ENCODE results near the gene MOXD1. TPM values are rescaled to one million over a fixed set of nuclear protein-coding genes. Genes with fewer than 3 reads are reported as not detected.

Gene MOXD1
- total RNA-seq, 4 donors from 2014 or later = 1.2 to 4.1 (median 3.8) TPM; not detected in 1

GRCh38 chr6:132414322-132414721, 13.0 kb upstream of the MOXD1 start:
- H3K27ac ChIP-seq = no peak overlapping the region

DNA sequence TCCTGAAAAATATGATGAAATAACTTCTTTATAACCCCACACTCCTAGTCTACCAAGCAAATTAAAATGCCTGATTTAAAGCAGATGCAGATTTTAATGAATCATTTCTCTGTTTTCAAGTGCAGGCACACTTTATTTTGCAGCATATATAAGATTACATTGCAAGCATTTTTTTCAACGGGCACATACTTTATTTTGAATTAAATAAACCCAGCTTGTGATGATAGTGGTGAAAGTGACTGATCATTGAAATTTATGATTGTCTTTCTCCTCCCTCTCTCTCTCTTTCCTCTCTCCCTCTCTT, 12.2 kb upstream of the MOXD1 start:
- H3K27me3 ChIP-seq = no peaks in the 10 kb centered on the region
- no peak for DNase-seq
- no peak overlapping the region for H3K4me3 ChIP-seq
- H3K27ac ChIP-seq = no peak overlapping the region
- H3K36me3 ChIP-seq = no peaks in the 10 kb centered on the region
- TF ChIP-seq POLR2A (IDR thresholded peaks at IDR 0.05) (no peak), CTCF (IDR thresholded peaks at IDR 0.05) (no peak)
- H3K4me1 ChIP-seq = no peaks in the 10 kb centered on the region
- H3K9me3 ChIP-seq = no peaks in the 10 kb centered on the region

More at GRCh38 chr6:132414322-132414721, 13.0 kb upstream of the MOXD1 start:
- Histone ChIP-seq H3K9me3 (no peaks in the 10 kb centered on the region), H3K27me3 (no peaks in the 10 kb centered on the region), H3K36me3 (no peaks in the 10 kb centered on the region), H3K4me1 (no peaks in the 10 kb centered on the region), H3K4me3 (no peak overlapping the region)
- TF ChIP-seq CTCF (IDR thresholded peaks at IDR 0.05) (no peak), POLR2A (IDR thresholded peaks at IDR 0.05) (no peak)
- no peak for DNase-seq

DNA sequence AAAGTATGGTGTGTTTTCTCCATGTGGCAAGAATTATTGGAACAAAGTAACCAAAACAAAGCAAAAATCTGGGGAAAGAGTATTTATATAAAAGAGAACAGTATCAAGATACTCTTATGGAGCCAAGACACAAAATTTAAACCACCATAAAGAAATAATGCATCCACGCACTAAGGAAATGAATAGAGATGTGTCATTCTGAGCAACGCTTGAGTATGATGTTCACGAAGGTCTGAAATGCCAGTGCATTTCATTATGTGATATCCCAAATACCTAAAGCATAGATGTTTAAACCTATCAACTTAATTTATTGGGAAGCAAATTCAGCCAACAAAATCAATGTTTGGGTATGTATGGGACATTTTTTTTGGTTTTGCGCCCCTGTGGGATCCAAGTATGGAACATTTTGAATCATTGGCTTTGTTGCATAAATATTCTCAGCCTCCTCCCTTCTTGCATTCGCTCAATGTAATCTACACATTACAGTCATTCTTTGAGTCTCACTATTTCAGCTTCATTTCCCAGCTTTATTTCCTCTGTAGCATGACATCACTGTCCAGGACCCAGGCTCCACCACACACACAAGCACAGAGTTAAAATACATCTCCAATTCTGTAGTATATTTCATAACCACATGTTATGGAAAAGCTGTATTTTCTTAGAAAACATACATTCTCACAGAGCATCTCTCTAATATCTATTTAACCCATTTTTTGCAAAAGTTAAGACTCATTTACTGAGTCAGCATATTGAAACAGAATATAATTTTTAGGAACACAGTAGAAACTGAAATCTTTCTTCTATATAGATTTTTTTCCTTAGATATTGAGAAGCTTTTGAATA, 11.6 kb upstream of the MOXD1 start:
- Histone ChIP-seq H3K4me3 (no peak overlapping the region), H3K27me3 (no peaks in the 10 kb centered on the region), H3K27ac (no peak overlapping the region), H3K4me1 (no peaks in the 10 kb centered on the region), H3K9me3 (no peaks in the 10 kb centered on the region), H3K36me3 (no peaks in the 10 kb centered on the region)
- no peak for TF ChIP-seq CTCF (IDR thresholded peaks at IDR 0.05)
- no peak for TF ChIP-seq POLR2A (IDR thresholded peaks at IDR 0.05)
- no peak for DNase-seq

- H3K27ac ChIP-seq = no peak overlapping the region
- TF ChIP-seq CTCF (IDR thresholded peaks at IDR 0.05) (no peak), POLR2A (IDR thresholded peaks at IDR 0.05) (no peak)
- DNase-seq = no peak
These were observed 10.0 kb upstream of the MOXD1 start for GRCh38 chr6:132411296-132411695.

DNA sequence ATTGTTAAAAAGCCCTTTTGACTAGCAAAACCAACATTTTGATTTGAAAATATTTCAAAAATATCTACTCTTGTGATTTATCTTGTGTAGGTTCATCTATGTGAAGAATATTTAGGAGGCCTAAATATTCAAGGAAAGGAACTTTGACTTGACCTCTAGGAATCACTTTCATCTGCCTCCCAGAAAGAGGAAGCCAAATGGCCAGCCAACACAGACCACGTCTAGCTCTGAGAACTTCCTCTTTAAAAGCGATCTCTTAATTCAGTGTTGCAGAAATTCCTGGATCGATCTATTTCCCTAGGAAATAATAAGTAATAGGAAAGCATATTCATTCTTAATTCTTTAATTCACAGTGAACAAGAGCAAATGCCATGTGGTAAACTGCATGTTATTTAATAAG, 9.6 kb upstream of the MOXD1 start:
- H3K36me3 ChIP-seq = no peaks in the 10 kb centered on the region

More at GRCh38 chr6:132411296-132411695, 10.0 kb upstream of the MOXD1 start:
- Histone ChIP-seq H3K36me3 (no peaks in the 10 kb centered on the region), H3K4me3 (no peak overlapping the region), H3K27me3 (no peaks in the 10 kb centered on the region), H3K4me1 (no peaks in the 10 kb centered on the region), H3K9me3 (no peaks in the 10 kb centered on the region)

More for the DNA sequence above, 9.6 kb upstream of the MOXD1 start:
- H3K27ac ChIP-seq = no peak overlapping the region
- no peaks in the 10 kb centered on the region for H3K27me3 ChIP-seq
- no peaks in the 10 kb centered on the region for H3K9me3 ChIP-seq
- DNase-seq = no peak
- TF ChIP-seq CTCF (IDR thresholded peaks at IDR 0.05) = no peak
- no peak for TF ChIP-seq POLR2A (IDR thresholded peaks at IDR 0.05)
- H3K4me3 ChIP-seq = no peak overlapping the region
- no peaks in the 10 kb centered on the region for H3K4me1 ChIP-seq
